HL-60/S4 treated with retinoic acid at 250 ng/mL for 4 days and 3 days (cell line): ENCODE results near the gene ATPAF1.

Source experiments
- in situ Hi-C: fragments of 300-500 bp; cut with MboI; formaldehyde crosslinking; loops from 2 replicates; pipeline ENCODE4 v1.7.0; 2022; ENCODE audit warnings: low sequenced_read_pairs

ATPAF1 gene

DNA sequence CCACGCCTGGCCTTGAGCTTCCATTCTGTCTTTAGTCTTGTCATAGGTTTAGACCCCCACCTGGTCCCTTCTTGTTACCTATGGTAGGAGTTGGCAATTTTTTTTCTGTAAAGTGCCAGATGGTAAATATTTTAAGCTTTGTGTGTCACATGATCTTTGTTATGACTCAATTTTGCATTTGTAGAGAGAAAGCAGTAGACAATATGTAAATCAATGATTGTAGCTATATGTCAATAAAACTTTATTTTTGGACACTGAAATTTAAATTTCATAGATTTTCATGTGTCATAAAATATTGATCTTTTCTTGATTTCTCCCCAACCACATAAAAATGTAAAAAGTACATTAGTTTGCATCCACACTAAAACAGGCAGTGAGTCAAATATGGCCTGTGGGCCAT lies 72.1 kb downstream of the ATPAF1 start:
- in situ Hi-C loops: no loop called here

GRCh38 chr1:46595127-46595526 lies 73.0 kb downstream of the ATPAF1 start:
- in situ Hi-C loops: no loop called here

- in situ Hi-C loops: no loop called here
Observed at GRCh38 chr1:46594063-46594462, 74.1 kb downstream of the ATPAF1 start.

- in situ Hi-C loops: no loop called here
Observed at GRCh38 chr1:46592823-46593222, 75.3 kb downstream of the ATPAF1 start.

DNA sequence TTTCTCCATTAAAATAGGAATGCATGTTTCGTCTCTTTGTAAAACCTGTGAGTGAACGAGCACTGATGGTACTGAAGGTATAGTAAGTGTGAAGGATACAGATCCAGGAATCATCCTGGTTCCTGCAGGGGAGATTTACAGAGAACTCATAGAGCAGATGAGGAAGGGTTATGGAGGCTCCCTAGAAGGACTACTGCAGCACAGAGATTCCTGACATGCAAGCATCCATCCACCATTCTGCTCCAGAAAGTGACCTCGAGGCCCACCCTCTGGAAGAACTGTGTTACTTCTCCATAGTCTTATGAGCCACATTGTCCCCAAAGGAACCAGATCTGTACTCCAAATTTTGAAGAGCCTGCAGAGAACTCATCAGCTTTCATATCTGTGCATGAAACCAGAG lies 78.6 kb downstream of the ATPAF1 start:
- in situ Hi-C loops: no loop called here

DNA sequence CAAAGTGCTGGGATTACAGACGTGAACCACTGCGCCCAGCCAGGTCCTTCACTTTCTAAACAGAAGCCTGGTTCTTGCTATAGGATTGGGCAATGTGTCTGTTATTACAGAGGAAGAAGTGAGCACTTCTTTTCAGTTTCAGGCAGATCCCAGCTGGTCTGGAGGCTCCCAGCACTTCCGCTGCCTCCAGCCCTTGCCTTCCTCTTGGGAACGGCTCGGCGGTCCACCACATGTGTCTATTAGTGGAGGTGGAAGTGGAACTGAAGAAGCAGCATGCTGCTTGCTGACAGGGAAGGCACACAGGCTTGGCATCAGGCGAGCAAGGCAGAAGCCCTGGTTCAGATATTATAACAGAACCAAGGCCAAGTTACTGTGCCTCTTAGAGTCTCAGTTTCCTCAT lies 81.1 kb downstream of the ATPAF1 start:
- in situ Hi-C loops: no loop called here

DNA sequence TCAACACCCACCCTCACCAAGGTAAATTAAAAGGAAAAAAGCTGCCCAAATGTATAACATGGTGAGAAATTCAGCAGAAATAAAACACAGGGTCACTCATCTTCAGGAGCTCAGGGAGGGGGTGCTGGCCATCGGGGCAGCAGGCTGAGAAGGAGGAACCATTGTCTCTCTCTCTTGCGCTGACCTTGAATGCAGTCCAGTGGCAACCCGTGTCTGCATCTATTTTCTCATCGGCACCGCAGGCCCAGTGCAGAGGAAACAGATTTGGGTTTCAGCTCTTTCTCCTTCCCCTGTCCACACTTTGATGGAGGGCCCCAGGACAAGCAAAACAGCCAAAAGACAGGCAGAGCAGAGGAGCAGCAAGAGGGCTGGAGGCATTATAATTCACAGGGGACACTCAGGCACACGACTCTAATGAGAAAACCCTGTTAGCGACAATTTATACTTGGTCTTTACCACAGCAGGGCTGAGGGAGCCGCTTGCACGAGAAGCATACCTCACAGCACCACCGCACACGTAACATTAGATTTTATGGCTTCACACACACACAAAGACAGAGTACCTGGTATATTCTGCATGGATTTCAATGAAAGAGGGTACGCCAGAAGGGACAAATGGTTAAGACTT lies 82.7 kb downstream of the ATPAF1 start:
- in situ Hi-C loops: no loop called here

- in situ Hi-C loops: no loop called here
Observed at GRCh38 chr1:46583494-46583893, 84.7 kb downstream of the ATPAF1 start.

- in situ Hi-C loops: no loop called here
Observed at GRCh38 chr1:46582972-46583371, 85.2 kb downstream of the ATPAF1 start.
